ENCODE results near the gene VPS16. TPM values are rescaled to one million over a fixed set of nuclear protein-coding genes. Genes with fewer than 3 reads are reported as not detected.
A peak's percentile ranks its signal among the peaks of the same experiment; 100 is the strongest.

Gene VPS16
- 10 to 100 TPM; 29.2 to 42.2 (median 36.7) TPM for total RNA-seq

DNA sequence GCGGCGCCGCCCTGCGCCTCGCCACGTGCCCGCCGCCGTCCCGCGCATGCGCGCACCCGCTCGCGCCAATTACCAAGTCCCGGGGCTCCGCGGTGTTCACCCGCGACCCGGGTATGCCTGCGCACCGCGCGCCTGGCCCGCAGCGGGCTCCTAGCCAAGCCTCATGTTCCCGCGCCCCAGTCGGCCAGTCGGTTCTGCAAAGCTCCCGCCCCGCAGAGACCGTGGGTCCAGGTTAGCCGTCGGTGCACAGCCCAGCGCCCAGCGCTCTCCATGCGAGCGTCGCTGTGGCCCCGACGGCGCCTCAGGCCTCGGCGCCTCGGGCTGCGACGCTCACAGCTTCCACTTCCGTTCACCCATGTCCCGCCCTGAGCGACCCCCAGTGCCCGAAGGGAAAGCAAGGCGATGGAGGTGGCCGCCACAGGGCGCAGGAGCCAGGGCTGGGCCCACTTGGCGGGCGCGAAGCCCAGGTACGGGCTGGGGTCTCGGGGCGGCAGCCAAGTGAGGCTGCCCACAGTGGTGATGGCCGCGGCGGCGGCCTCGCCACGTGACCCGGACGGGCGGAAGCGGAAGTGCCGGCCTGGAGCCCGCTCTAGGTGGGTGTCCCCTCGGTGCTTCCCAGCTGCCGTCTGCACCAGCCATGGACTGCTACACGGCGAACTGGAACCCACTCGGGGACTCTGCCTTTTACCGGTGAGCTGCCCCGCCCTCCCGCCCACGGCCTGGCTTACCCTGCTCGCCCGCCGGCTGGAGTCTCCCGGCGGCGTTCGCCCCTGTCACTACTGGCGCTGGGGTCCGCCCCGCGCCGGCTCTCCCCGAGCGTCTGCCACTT lies at the start of gene VPS16, which contains the start of gene PCED1A:
TSS of gene VPS16 (plus strand) at position 608 of the 829 bp plus-strand sequence. CDS start at position 638, 30 bp downstream.
TSS of gene PCED1A (minus strand) at position 518 of the 829 bp plus-strand sequence. CDS start 743 bp downstream, outside the sequence.
- peak within 1 kb of the TSS; percentile 74 to 96 (median 91) for H3K4me3 ChIP-seq
- peak; percentile 65 to 89 (median 84) for TF ChIP-seq POLR2AphosphoS5 (IDR thresholded peaks at IDR 0.05)
- TF ChIP-seq EP300 (IDR thresholded peaks at IDR 0.05; ENCODE audit: low read depth): no peak
- peak; percentile 72 for TF ChIP-seq POLR2A (IDR thresholded peaks at IDR 0.05)
- no peaks in the 10 kb centered on the region for H3K36me3 ChIP-seq
- in situ Hi-C loops (cut with MboI; ENCODE audit: low pct_ligation_motif_present in 1 of 4, low pct_unique_long_range_greater_than_20kb in 1 of 4, low sequenced_read_pairs in 3 of 4): no loop called here
- H3K4me1 ChIP-seq: peaks cover 8 to 19% (median 17%) of the 10 kb centered on the region in 4 donors
- H3K27ac ChIP-seq: peak within 1 kb of the TSS; percentile 89 to 94 (median 93)
- 12% methylated on average over 51 of the region's 98 CpGs; no CpG with 5 or more reads in 1 of the 2 donors for WGBS, 2 donors (ENCODE audit: low coverage in 1 of 2)
- no peaks in the 10 kb centered on the region for H3K27me3 ChIP-seq
- H3K9me3 ChIP-seq: no peaks in the 10 kb centered on the region
- intact Hi-C loops (cut with DNase I; ENCODE audit: low total_unique reads): no loop called here
- DNase-seq: peak; percentile 88

DNA sequence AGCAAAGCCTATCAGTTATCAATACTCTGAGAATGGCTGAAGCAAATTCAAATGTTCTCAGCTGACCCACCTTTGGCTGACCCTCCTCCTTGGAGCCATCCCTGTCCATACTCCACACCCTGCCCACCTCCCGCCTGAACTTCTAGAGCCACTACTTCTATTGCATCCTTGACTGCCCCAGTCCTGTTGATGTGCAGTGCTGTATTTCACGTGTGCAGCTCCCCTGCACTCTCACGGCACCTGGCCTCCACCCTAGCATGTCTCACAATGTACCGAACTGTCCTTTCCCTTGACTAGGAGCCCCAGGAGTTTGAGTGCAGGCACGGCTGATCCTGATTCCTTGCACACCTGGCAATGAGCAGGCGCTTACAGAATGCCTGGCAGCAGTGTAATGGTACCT lies 47.1 kb upstream of the VPS16 start:
- peaks cover 19% of the 10 kb centered on the region for H3K27me3 ChIP-seq
- WGBS, 2 donors (ENCODE audit: low coverage in 1 of 2): 79% methylated on average over 6 of the region's 6 CpGs; no CpG with 5 or more reads in 1 of the 2 donors
- no peak for TF ChIP-seq EP300 (IDR thresholded peaks at IDR 0.05; ENCODE audit: low read depth)
- no peaks in the 10 kb centered on the region for H3K9me3 ChIP-seq
- H3K36me3 ChIP-seq: no peaks in the 10 kb centered on the region
- H3K27ac ChIP-seq: no peak overlapping the region
- DNase-seq: no peak
- intact Hi-C loops (cut with DNase I; ENCODE audit: low total_unique reads) (loop anchor here (10.0 kb wide), 1 partner anchor 649 kb away; no protein-coding TSS in a partner anchor), in situ Hi-C loops (cut with MboI; ENCODE audit: low pct_ligation_motif_present in 1 of 4, low pct_unique_long_range_greater_than_20kb in 1 of 4, low sequenced_read_pairs in 3 of 4) (no loop called here)
- no peak overlapping the region for H3K4me3 ChIP-seq
- no peaks in the 10 kb centered on the region for H3K4me1 ChIP-seq

DNA sequence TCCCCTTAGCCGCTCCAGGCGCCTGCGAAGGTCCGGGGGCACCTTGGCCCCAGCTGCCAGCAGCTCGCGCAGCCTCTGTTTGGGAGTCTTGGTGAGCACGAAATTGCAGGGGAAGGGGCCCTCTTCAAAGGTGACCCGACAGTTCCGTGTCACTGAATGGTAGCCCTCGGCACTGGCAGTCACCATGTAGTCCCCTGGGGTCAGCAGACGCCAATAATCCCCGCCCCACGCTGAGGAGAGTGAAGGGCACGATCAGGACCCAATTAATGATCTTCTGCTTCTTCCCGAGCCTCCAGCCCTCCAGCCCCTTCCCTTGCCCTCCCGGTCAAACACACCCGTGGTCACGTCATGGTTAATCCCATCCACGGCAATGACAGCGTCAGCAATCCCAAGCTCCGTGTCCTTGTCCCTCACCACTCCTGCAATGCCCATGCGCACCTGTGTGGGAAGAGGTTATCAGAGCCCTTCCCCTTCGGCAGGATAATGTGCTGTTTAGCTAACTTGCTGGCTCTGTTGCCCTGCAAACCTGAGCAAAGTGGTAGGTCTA lies 46.3 kb upstream of the VPS16 start:
- H3K4me1 ChIP-seq: no peaks in the 10 kb centered on the region
- 89 to 96% methylated on average over 5 to 23 of the region's 23 CpGs for WGBS, 2 donors (ENCODE audit: low coverage in 1 of 2)
- no peaks in the 10 kb centered on the region for H3K36me3 ChIP-seq
- peaks cover 27% of the 10 kb centered on the region for H3K27me3 ChIP-seq
- H3K27ac ChIP-seq: no peak overlapping the region
- TF ChIP-seq, protein P1, sequence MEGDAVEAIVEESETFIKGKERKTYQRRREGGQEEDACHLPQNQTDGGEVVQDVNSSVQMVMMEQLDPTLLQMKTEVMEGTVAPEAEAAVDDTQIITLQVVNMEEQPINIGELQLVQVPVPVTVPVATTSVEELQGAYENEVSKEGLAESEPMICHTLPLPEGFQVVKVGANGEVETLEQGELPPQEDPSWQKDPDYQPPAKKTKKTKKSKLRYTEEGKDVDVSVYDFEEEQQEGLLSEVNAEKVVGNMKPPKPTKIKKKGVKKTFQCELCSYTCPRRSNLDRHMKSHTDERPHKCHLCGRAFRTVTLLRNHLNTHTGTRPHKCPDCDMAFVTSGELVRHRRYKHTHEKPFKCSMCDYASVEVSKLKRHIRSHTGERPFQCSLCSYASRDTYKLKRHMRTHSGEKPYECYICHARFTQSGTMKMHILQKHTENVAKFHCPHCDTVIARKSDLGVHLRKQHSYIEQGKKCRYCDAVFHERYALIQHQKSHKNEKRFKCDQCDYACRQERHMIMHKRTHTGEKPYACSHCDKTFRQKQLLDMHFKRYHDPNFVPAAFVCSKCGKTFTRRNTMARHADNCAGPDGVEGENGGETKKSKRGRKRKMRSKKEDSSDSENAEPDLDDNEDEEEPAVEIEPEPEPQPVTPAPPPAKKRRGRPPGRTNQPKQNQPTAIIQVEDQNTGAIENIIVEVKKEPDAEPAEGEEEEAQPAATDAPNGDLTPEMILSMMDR (IDR thresholded peaks at IDR 0.05): no peak
- TF ChIP-seq EP300 (IDR thresholded peaks at IDR 0.05; ENCODE audit: low read depth): no peak
- TF ChIP-seq POLR2AphosphoS5 (IDR thresholded peaks at IDR 0.05): no peak
- TF ChIP-seq POLR2A (IDR thresholded peaks at IDR 0.05): no peak
- intact Hi-C loops (cut with DNase I; ENCODE audit: low total_unique reads): loop anchor here (10.0 kb wide), 1 partner anchor 649 kb away; no protein-coding TSS in a partner anchor
- no peak for DNase-seq
- H3K4me3 ChIP-seq: no peak overlapping the region
- no peaks in the 10 kb centered on the region for H3K9me3 ChIP-seq
- in situ Hi-C loops (cut with MboI; ENCODE audit: low pct_ligation_motif_present in 1 of 4, low pct_unique_long_range_greater_than_20kb in 1 of 4, low sequenced_read_pairs in 3 of 4): no loop called here

DNA sequence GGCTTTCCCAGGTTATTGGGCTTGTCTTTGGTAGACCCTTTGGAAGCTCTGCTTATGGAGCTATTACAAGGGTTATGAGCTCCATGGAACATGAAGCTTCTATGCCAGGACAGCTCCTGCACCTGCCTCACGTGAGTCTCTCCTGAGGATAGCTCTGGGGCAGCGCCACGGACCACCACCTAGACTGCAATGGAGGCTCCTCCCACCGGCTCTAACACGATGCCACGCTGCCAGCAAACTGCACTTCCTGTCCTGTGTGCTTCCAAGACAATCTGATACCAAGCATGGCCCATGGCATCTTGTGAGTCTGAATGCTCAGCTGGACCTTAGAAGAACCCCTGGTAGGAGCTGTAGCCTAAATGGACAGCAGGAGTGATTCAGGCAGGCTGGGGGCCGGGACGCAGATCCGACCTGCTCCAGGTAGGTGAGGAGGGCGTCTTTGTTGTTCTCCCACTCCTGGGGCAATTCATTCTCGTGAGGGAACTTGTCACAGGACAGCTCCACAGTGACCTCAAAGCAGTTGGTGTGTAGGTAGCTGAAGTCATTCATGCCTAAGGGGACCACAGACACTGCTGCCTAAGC lies 45.6 kb upstream of the VPS16 start:
- Histone ChIP-seq H3K9me3 (no peaks in the 10 kb centered on the region), H3K27ac (no peak overlapping the region), H3K4me3 (no peak overlapping the region), H3K27me3 (peaks cover 34% of the 10 kb centered on the region), H3K4me1 (peaks cover 0 to 5% (median 2%) of the 10 kb centered on the region in 4 donors), H3K36me3 (no peaks in the 10 kb centered on the region)
- intact Hi-C loops (cut with DNase I; ENCODE audit: low total_unique reads): loop anchor here (5.0 to 10.0 kb wide), 2 partner anchors 212 to 650 kb away; no protein-coding TSS in a partner anchor
- WGBS, 2 donors (ENCODE audit: low coverage in 1 of 2): 78% methylated on average over 8 of the region's 11 CpGs; no CpG with 5 or more reads in 1 of the 2 donors
- in situ Hi-C loops (cut with MboI; ENCODE audit: low pct_ligation_motif_present in 1 of 4, low pct_unique_long_range_greater_than_20kb in 1 of 4, low sequenced_read_pairs in 3 of 4): no loop called here
- DNase-seq: no peak
- TF ChIP-seq, protein P1 (IDR thresholded peaks at IDR 0.05): no peak
- TF ChIP-seq EP300 (IDR thresholded peaks at IDR 0.05; ENCODE audit: low read depth) (no peak), POLR2A (IDR thresholded peaks at IDR 0.05) (no peak), POLR2AphosphoS5 (IDR thresholded peaks at IDR 0.05) (no peak)

Data from transverse colon (tissue), 4 donors.